H1 (cell line): ENCODE results near the gene RFXANK.

Experiments
- ATF2 ChIP-seq: IDR thresholded peaks from 2 replicates; pipeline ENCODE4 v1.6.1; 2012; ENCODE audit warnings: low read length, inconsistent platforms
- KDM1A ChIP-seq: fragments of 200-600, 300-600 bp; sonication (generic); IDR thresholded peaks from 2 replicates; pipeline ENCODE4 v1.7.1; 2016; ENCODE audit warnings: mild to moderate bottlenecking, low read length, borderline replicate concordance

- no peak for TF ChIP-seq KDM1A
- no peak for TF ChIP-seq ATF2
These were observed 1.9 kb downstream of the RFXANK start for GRCh38 chr19:19193926-19194325.
